ENCODE data around the gene CEACAM4.

Gene CEACAM4

DNA sequence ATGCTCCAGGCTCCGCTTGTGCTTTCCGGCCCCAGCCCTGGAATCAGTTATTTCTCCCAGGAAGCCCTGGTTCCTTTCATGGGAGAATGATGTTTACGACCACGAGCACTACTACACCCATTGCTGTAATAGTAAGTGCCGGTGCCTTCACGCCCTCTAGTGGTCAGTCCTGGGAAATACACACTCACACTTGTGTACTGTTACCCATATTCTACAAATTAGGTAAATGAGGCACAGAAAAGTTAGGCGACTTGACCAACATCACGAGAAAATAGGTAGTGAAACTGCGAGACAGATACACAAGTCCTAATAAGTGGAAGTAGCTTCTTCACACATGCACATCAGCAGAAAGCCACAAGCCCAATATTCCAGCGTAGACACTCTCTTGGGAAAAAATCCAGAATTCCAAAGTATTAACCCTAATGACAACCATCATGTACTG lies 29.3 kb downstream of the CEACAM4 start:
- Histone ChIP-seq H3K27ac (ENCODE audit: low read depth, low read length, severe bottlenecking) (no peak overlapping the region), H3K36me3 (ENCODE audit: control insufficient read depth, insufficient read depth, low read length) (no peaks in the 10 kb centered on the region), H3K4me3 (ENCODE audit: extremely low read depth, insufficient read depth, low read length, poor library complexity, severe bottlenecking) (no peak overlapping the region), H3K4me1 (ENCODE audit: control insufficient read depth, insufficient read depth, low read length, poor library complexity, severe bottlenecking) (no peaks in the 10 kb centered on the region), H3K9me3 (ENCODE audit: control insufficient read depth, low read length) (no peaks in the 10 kb centered on the region)
- 4 to 18% methylated on average over 6 to 7 of the region's 10 CpGs for WGBS, 2 experiments (ENCODE audit: insufficient coverage in 2 of 2)

DNA sequence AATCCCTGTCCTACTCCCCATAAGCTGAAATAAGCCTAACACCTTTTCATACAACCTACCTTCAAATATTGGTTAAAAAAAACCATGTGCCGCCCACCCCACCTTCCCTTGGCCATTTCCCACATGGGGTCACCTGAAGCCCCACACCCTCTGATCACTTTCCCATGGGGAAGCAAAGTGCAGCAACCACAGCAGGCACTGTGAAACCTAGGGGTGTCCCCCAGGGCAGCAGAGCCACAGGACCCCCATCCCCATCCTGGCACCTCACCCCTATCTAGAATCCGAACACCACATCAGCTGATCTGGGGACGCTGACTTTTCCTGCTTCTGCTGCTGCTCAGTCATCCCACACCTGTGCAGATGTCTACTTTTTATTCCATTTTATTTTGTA lies 31.0 kb downstream of the CEACAM4 start:
- Histone ChIP-seq H3K9me3 (ENCODE audit: control insufficient read depth, low read length) (no peaks in the 10 kb centered on the region), H3K27ac (ENCODE audit: low read depth, low read length, severe bottlenecking) (no peak overlapping the region), H3K4me1 (ENCODE audit: control insufficient read depth, insufficient read depth, low read length, poor library complexity, severe bottlenecking) (no peaks in the 10 kb centered on the region), H3K4me3 (ENCODE audit: extremely low read depth, insufficient read depth, low read length, poor library complexity, severe bottlenecking) (no peak overlapping the region), H3K36me3 (ENCODE audit: control insufficient read depth, insufficient read depth, low read length) (no peaks in the 10 kb centered on the region)
- 32 to 37% methylated on average over 2 to 3 of the region's 3 CpGs for WGBS, 2 experiments (ENCODE audit: insufficient coverage in 2 of 2)

DNA sequence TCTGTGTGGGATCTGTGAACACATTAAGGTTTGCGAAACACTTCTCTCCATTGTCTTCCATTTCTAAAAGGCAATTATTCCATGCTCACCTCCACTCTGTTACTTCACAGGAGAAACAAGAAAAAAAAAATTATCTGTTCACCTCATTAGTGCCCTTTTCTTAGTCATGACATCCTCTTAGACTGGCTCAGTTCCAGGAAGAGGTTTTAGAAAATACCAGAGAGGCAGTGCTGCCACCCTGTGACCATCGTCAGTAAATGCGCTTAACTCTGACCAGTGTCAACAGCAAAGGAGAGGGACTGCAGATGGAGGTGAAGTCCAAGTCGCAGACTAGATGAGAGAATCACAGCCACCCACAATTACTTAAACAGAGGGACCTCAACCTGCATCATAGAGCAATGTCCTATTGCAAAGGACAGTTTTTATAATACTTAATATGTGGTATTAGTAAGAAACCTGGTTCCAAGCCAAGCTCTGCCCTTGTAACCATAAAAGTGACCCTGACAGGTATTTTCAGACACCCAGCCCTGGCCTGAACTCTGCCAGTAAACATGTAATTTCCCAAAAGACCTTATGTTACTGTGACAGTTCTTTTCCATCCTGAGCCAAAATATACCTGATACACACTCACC lies 31.5 kb downstream of the CEACAM4 start:
- Histone ChIP-seq H3K4me3 (ENCODE audit: extremely low read depth, insufficient read depth, low read length, poor library complexity, severe bottlenecking) (no peak overlapping the region), H3K27ac (ENCODE audit: low read depth, low read length, severe bottlenecking) (no peak overlapping the region), H3K4me1 (ENCODE audit: control insufficient read depth, insufficient read depth, low read length, poor library complexity, severe bottlenecking) (no peaks in the 10 kb centered on the region), H3K36me3 (ENCODE audit: control insufficient read depth, insufficient read depth, low read length) (no peaks in the 10 kb centered on the region), H3K9me3 (ENCODE audit: control insufficient read depth, low read length) (no peaks in the 10 kb centered on the region)
- 0% methylated on average over 1 to 2 of the region's 4 CpGs for WGBS, 2 experiments (ENCODE audit: insufficient coverage in 2 of 2)

DNA sequence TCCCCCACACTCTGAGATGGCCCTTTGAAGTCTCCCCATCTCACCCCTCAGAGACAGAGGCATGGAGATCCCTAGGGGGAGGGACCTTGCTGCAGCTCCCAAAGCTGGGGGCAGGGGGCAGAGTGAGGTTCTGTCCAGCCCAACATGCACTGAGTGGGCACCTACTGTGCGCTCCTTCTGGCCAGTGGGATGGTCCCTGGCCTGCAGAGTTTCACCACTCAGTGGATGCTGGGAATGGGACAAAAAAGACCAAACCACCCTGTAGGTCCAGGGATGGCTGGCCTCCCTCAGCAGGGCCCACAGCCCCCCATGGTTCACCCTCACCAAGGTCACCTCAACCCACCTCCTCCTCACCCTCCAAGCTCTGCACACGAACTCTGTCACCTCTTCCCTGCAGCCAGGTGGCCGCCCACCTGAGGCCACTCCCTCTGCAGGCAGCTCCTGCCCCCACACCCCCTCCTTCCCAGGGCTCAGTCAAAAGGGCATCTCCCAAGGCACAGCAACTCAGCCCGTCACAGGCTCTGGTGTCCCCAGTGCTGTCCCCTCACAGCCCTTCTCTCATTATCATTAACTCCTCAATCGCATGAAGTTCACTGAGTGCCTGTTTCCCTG lies 34.8 kb downstream of the CEACAM4 start:
- 46% methylated on average over 3 to 5 of the region's 5 CpGs for WGBS, 2 experiments (ENCODE audit: insufficient coverage in 2 of 2)
- H3K36me3 ChIP-seq (ENCODE audit: control insufficient read depth, insufficient read depth, low read length), result no peaks in the 10 kb centered on the region
- H3K9me3 ChIP-seq (ENCODE audit: control insufficient read depth, low read length), result no peaks in the 10 kb centered on the region
- no peak overlapping the region for H3K4me3 ChIP-seq (ENCODE audit: extremely low read depth, insufficient read depth, low read length, poor library complexity, severe bottlenecking)
- no peaks in the 10 kb centered on the region for H3K4me1 ChIP-seq (ENCODE audit: control insufficient read depth, insufficient read depth, low read length, poor library complexity, severe bottlenecking)
- no peak overlapping the region for H3K27ac ChIP-seq (ENCODE audit: low read depth, low read length, severe bottlenecking)

DNA sequence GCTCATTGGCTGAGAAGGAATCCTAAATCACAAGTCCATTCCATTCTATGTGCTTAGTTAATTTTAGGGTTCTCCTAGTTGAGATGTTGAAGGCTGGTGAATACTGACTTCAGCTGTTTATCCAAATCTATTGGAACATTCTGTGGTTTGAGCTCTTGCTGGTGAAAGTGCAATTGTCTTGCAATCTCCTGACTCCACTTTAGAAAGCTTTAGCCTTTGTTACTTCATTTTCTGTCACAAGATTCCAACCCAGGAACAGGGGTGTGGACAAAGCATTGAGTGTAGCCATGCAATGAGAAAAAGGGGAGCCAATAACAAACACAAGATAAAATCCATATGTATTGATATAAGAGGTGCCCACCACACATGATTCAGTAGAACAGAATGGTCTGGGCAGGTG lies 35.9 kb downstream of the CEACAM4 start:
- no peaks in the 10 kb centered on the region for H3K36me3 ChIP-seq (ENCODE audit: control insufficient read depth, insufficient read depth, low read length)
- H3K4me1 ChIP-seq (ENCODE audit: control insufficient read depth, insufficient read depth, low read length, poor library complexity, severe bottlenecking), result no peaks in the 10 kb centered on the region
- H3K27ac ChIP-seq (ENCODE audit: low read depth, low read length, severe bottlenecking), result no peak overlapping the region
- H3K4me3 ChIP-seq (ENCODE audit: extremely low read depth, insufficient read depth, low read length, poor library complexity, severe bottlenecking), result no peak overlapping the region
- H3K9me3 ChIP-seq (ENCODE audit: control insufficient read depth, low read length), result no peaks in the 10 kb centered on the region

DNA sequence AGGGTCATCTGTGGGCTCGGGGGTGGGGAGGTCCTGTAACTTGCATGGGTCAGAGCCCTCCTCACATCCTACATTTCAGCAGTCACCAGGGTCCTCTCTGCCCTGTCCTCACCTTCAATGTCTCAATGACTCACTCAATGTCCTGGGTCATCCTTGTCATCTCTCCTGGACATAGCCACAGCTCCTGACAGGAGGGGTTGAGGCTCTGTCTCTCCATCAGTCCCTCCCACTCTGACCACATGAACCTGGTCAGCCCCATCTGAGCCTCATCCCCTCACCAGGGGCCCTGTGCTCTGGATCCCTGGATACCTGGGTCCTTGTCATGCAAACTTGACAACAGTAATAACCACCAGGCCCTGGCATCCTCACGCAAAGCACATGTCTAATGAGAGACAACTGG lies 37.5 kb downstream of the CEACAM4 start:
- Histone ChIP-seq H3K36me3 (ENCODE audit: control insufficient read depth, insufficient read depth, low read length) (no peaks in the 10 kb centered on the region), H3K27ac (ENCODE audit: low read depth, low read length, severe bottlenecking) (no peak overlapping the region), H3K9me3 (ENCODE audit: control insufficient read depth, low read length) (no peaks in the 10 kb centered on the region), H3K4me1 (ENCODE audit: control insufficient read depth, insufficient read depth, low read length, poor library complexity, severe bottlenecking) (no peaks in the 10 kb centered on the region), H3K4me3 (ENCODE audit: extremely low read depth, insufficient read depth, low read length, poor library complexity, severe bottlenecking) (no peak overlapping the region)
- 41 to 63% methylated on average over 1 to 2 of the region's 2 CpGs for WGBS, 2 experiments (ENCODE audit: insufficient coverage in 2 of 2)

DNA sequence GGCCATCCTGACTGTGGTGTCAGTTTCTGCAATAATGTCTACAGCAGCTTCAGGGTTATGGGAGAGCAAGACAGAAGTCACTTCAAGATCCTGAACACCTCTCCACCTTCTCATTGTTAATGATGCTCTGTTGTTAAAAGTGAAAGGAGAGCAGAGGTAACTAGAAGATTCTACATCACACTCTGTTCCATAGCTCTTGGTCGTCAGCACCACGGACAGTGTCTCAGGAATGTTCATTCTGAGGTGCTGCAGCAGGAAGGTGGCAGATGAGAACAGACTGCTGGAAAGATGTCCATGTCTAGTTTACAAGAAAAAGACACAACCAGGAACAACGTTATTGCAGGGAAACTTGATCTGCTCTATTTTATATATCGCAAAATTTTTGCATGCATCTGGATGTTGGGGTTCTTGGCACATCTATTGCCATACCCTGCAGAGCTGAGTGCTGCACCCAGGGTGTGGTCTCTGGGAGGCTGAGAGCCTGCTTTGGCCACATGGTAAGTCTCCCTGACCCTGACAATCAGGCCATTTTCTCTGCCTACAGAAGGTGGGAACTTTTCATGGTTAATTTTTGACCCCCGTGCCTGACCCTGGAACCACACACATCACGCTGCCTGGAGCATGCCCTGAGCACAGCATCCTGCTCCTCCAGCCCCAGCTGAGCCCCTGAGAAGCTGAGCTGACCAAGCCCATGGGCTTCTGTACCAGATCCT lies 38.2 kb downstream of the CEACAM4 start:
- no peaks in the 10 kb centered on the region for H3K36me3 ChIP-seq (ENCODE audit: control insufficient read depth, insufficient read depth, low read length)
- WGBS, 2 experiments (ENCODE audit: insufficient coverage in 2 of 2), result 21 to 38% methylated on average over 5 to 6 of the region's 6 CpGs

DNA sequence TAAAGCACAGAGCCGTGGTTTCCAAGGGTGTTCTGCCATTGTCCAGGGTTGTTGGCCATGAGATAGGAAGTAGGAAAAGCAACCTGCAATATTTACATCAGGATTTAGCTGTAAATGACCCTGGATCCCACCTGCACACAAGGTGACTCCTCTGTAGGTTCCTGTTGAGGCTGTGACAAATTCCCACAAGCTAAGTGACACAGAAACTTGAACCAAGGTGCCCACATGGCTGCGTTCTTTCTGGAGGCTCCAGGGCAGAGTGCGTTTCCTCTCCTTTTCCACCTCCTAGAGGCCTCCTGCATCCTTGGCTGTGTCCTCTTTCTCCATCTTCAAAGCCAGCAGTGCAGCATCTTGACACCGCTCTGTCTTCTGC lies 39.0 kb downstream of the CEACAM4 start:
- no peak overlapping the region for H3K27ac ChIP-seq (ENCODE audit: low read depth, low read length, severe bottlenecking)
- no peaks in the 10 kb centered on the region for H3K4me1 ChIP-seq (ENCODE audit: control insufficient read depth, insufficient read depth, low read length, poor library complexity, severe bottlenecking)
- H3K4me3 ChIP-seq (ENCODE audit: extremely low read depth, insufficient read depth, low read length, poor library complexity, severe bottlenecking), result no peak overlapping the region
- H3K36me3 ChIP-seq (ENCODE audit: control insufficient read depth, insufficient read depth, low read length), result no peaks in the 10 kb centered on the region
- 65% methylated on average over 3 of the region's 4 CpGs for WGBS, 2 experiments (ENCODE audit: insufficient coverage in 2 of 2)
- peaks cover 9% of the 10 kb centered on the region for H3K9me3 ChIP-seq (ENCODE audit: control insufficient read depth, low read length)

More for the DNA sequence above, 38.2 kb downstream of the CEACAM4 start:
- Histone ChIP-seq H3K9me3 (ENCODE audit: control insufficient read depth, low read length) (peaks cover 3% of the 10 kb centered on the region), H3K4me1 (ENCODE audit: control insufficient read depth, insufficient read depth, low read length, poor library complexity, severe bottlenecking) (no peaks in the 10 kb centered on the region), H3K4me3 (ENCODE audit: extremely low read depth, insufficient read depth, low read length, poor library complexity, severe bottlenecking) (no peak overlapping the region), H3K27ac (ENCODE audit: low read depth, low read length, severe bottlenecking) (no peak overlapping the region)

DNA sequence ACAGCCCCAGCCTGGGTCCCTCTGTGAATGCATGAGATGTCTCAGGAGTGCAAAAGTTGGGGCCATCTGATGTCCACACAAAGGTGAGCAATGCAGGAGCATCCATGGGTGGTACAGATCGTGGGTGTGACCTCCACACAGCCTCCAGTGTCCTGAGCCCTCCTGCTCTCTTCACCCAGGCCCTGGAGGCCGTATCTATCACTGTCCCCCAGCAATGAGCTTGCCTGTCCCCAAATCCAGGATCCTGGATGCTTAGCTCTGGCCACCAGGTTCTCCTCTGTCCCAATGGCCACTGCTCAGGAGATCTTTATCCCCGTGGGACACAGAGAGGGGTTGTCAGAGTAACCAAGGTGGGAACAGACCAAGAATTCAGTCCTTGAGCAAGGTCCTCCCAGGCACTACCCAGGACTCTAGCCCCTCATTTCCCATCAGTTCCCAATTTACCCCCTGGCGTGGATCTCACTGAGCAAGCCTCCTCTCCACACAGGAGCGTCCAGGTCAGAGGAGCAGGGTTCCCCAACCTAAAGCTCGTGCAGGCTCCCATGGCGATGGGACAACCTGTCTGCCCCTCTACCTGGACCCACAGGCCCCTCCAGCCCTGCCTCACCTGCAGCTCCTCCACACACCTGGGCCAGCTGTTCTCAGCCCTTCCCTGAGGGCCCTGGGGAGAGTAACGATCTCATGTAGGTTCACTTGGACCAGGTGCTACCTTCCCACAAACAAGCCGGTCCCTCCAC lies 39.6 kb downstream of the CEACAM4 start:
- peaks cover 14% of the 10 kb centered on the region for H3K9me3 ChIP-seq (ENCODE audit: control insufficient read depth, low read length)
- H3K4me1 ChIP-seq (ENCODE audit: control insufficient read depth, insufficient read depth, low read length, poor library complexity, severe bottlenecking), result no peaks in the 10 kb centered on the region
- WGBS, 2 experiments (ENCODE audit: insufficient coverage in 2 of 2), result 55 to 56% methylated on average over 8 of the region's 9 CpGs
- H3K27ac ChIP-seq (ENCODE audit: low read depth, low read length, severe bottlenecking), result no peak overlapping the region
- H3K4me3 ChIP-seq (ENCODE audit: extremely low read depth, insufficient read depth, low read length, poor library complexity, severe bottlenecking), result no peak overlapping the region
- no peaks in the 10 kb centered on the region for H3K36me3 ChIP-seq (ENCODE audit: control insufficient read depth, insufficient read depth, low read length)

DNA sequence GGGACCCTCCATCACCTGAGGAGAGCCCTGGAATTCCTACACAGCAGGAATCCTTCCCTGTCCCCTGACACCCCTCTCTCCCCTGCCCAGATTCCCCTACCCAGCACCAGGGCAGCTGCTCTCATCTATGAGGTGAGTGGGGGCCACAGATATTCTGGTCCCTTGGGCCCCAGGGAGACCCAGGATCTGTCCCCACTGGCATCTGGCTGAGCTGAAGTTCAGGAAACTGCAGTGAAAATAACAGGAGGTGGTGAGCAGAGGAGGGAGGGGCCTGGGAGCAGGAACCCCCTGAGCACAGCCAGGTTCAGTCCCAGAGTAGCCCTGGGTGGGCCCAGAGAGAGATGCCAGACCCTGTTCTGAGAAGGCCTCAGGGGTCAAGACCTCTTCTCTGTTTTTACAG lies 40.8 kb downstream of the CEACAM4 start:
- Histone ChIP-seq H3K27ac (ENCODE audit: low read depth, low read length, severe bottlenecking) (no peak overlapping the region), H3K4me1 (ENCODE audit: control insufficient read depth, insufficient read depth, low read length, poor library complexity, severe bottlenecking) (no peaks in the 10 kb centered on the region), H3K9me3 (ENCODE audit: control insufficient read depth, low read length) (peaks cover 22% of the 10 kb centered on the region), H3K36me3 (ENCODE audit: control insufficient read depth, insufficient read depth, low read length) (no peaks in the 10 kb centered on the region), H3K4me3 (ENCODE audit: extremely low read depth, insufficient read depth, low read length, poor library complexity, severe bottlenecking) (no peak overlapping the region)
